GM18498 (cell line): ENCODE results near the gene KHDRBS1.
"Not testable (repeated sequence)": the region's sequence is repeated elsewhere in the genome, so short reads cannot be mapped to it uniquely, and the experiment has no call there.

Source experiments
- ATAC-seq: cut with Tn5 transposase; IDR thresholded peaks from one replicate; pipeline ENCODE4 v1.9.1; 2021; ENCODE audit warnings: mild to moderate bottlenecking, moderate library complexity; ENCODE audit not compliant: unreplicated experiment

Gene KHDRBS1

GRCh38 chr1:32012709-32013385 is 821 bp upstream of the KHDRBS1 start:
- no peak for ATAC-seq

GRCh38 chr1:32014199-32014947 is 705 bp downstream of the KHDRBS1 start:
- peak; percentile 34 for ATAC-seq

- ATAC-seq, result no peak
Observed at GRCh38 chr1:32014948-32015273, 1.2 kb downstream of the KHDRBS1 start.

DNA sequence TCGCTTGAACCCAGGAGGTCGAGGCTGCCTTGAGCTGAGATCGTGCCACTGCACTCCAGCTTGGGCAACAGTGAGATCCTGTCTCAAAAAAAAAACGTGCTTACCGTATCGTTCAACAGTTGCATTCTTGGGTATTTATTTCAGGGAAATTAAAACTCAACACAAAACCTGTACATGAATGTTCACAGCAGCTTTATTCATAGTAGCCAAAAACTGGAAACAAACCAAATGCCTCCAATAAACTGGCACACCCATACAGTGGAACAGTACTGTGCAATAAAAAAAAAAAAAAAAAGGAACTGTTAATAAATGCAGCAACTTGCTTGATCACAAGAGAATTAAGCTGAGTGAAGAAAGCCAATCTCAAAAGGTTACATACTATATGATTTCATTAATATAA is 6.7 kb downstream of the KHDRBS1 start:
- no peak for ATAC-seq

- not testable (repeated sequence) for ATAC-seq
Observed at GRCh38 chr1:32021574-32022018, 7.9 kb downstream of the KHDRBS1 start.

DNA sequence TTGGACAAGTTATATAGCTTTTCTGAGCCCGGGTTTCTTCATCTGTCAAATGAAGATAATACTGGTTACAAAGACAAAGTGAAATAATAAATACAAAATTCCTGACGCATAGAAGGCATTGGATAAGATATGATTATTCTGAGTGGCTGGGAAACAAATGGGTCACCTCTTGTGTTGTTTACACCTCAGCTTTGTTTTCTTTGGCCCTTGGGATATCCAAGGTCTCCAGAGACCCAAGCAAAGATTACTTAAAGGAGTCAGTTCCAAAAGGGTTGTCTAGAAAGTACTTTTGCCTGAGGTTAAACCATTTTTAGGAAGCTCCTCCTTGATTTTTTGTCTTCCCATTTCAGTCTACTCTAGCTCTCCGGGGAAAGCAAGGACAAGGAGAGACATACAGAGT is 9.7 kb downstream of the KHDRBS1 start:
- no peak for ATAC-seq

- no peak for ATAC-seq
Observed at GRCh38 chr1:32025515-32025914, 11.8 kb downstream of the KHDRBS1 start.

DNA sequence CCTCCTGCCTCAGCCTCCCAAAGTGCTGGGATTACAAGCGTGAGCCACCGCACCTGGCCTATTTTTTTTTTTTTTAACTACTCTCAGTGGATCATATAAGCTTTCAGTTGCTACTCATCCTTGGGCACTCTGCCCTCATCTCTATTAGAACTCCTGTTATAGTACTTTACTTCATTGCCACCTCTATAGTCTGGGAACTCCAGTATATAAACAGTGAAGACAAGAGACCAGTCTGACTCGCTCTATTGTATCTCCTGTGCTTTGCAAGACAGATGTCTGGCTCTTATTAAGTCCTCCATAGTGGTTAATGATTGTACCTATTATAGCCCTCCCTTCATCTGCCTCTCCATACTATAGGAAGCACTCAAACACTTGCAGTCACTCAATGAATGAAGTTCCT is 15.1 kb downstream of the KHDRBS1 start:
- no peak for ATAC-seq

DNA sequence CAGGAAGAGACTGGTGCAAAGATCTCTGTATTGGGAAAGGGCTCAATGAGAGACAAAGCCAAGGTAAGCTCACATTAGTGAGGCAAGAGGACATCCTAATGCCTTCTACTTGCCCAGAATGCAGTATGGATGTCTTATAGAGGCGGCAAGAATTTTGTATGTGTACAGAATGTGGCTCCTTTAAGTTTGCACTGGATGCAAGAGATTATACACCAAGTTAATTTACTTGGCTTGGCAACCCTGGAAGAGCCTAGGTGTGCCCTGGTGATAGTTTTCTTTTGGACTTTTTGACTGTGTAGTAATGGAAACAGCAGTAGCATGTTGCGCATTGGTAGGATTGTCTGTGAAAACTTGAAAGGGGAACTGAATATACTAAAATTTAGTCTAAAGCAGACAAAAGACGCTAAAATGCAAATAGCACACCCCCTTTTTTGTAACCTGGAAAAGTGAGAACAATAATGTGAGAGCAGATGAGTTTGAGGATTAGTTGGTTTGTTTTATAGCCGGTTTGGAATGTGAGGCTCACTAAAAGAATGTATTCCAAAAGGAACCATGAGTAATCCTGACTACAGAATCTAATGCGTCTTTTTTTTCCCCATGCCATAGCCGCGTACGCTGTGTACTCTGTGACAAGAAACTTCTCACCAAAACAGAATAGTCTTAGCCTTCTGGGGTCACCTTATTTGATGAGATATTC is 18.1 kb downstream of the KHDRBS1 start:
- ATAC-seq, result no peak

- ATAC-seq, result no peak
Observed at GRCh38 chr1:32032275-32032615, 18.6 kb downstream of the KHDRBS1 start.

DNA sequence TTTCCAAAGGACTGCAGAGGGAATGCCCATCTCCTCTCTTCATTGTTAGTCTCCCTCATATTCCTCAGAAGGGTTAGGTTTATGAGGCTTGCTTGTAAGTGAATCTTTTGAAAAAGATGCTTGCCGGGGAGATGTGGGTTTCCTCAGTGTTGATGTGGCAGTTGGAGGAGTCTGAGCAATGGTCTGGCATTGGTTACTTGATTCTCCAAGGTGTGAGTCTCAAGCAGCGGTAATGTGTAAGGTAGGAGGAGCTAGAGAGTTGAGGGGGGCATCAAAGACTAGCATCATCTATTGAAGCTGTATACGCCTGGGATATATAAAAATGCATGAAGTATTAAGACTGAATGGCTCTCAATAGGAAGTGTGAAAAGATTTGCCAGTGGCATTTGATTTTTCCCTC is 21.5 kb downstream of the KHDRBS1 start:
- ATAC-seq, result no peak

DNA sequence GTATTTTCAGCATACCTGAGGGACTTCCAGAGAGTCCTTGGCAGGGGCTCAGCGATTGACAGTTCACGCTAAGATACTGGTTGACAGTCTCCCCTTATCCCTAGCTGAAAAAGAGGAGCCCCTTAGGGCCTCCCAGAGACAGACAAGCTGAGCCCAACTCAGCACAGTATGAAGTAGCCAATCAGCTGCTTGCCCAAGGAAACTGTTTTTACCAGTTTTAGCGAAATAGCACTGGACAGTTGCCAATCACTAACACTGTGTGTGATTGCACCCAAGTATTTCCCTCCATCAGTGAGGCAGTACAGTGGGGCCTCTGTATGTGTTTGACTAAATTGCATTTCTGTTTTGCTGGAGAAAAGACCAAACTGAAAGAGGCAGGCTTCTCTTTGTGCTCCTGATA is 27.0 kb downstream of the KHDRBS1 start:
- ATAC-seq, result no peak

GRCh38 chr1:32042330-32042729 is 28.7 kb downstream of the KHDRBS1 start:
- no peak for ATAC-seq

- no peak for ATAC-seq
Observed at GRCh38 chr1:32044234-32044633, 30.6 kb downstream of the KHDRBS1 start.

DNA sequence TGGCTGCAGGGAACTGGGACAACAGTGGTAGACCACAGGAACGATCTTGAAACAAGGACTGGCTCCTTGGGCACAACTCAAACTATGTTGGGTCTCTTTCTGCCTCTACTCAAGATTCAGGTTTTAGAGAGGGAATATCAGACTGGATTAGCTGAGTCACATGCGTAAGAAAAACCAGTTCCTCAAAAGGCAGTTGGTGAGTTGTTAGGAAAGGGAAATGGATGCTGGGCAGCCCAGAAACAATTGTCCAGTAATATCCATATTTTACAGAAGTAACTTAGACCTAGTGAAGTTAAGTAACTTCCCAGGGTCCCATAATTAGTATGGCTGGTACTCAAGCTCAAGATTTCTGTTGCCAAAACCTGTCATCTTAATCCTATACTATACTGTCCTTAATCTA is 32.1 kb downstream of the KHDRBS1 start:
- no peak for ATAC-seq

- no peak for ATAC-seq
Observed at GRCh38 chr1:32047701-32048100, 34.0 kb downstream of the KHDRBS1 start.

GRCh38 chr1:32048440-32048839 is 34.8 kb downstream of the KHDRBS1 start:
- no peak for ATAC-seq

DNA sequence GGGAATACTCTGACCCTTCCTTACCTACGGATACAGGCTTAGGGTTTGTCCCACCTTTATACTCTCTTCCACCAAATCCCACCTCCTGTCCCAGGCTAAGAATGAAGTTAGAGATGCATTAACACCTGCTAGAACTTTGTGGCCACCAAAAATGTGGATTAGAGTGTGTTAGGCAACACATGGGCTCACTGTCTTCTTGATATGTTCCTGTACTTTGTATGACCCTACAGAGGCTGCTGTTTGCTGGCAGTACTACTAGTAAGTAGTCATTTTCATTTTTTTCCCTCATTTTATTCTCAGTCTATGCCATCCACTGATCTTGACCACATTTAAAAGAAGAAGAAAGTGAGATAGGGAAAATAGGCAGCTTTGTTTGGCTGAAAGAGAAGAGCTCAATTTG is 38.0 kb downstream of the KHDRBS1 start:
- ATAC-seq, result no peak

- ATAC-seq, result no peak
Observed at GRCh38 chr1:32052887-32053286, 39.2 kb downstream of the KHDRBS1 start.

DNA sequence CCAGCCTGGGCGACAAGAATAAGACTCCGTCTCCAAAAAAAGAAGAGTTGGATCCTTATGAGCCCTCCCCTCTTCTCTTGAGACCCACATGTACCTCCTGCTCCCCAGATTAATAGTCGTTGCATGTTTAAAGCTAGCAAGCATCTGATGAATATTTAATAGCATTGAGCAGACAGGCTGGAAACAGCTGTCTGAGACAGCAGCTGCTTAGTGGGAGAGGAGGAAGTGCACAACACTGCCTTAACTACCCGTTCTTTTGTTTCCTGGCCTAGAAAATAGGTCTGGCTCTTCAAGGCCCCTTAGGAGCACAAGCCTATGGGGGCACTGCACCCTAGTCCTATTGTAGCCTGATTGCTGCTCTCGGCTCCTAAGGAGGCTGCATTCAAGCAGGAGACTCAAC is 41.7 kb downstream of the KHDRBS1 start:
- ATAC-seq, result no peak

GRCh38 chr1:32056598-32056997 is 42.9 kb downstream of the KHDRBS1 start:
- no peak for ATAC-seq

DNA sequence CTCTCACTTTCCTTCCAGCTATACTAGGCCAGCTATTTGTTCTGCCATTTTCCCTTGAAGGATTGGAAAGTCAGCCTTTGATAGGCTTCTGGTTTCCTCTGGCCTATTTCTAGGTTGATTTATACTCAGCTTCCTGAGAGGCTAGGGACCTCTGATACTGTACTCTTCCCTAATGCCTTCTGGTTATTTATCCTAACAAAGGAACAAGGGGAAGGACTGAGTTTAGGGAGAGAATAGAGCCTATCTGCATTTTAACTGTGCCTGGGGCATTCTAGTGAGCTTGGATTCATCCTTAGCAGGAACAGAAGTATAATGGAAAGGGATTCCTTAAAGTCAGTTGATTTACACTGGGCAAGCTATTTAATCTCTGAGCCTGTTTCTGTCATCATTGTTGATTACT is 47.2 kb downstream of the KHDRBS1 start:
- ATAC-seq, result no peak
